AG10803 (cell line): ENCODE results near the gene PADI1.
"Not testable (repeated sequence)": the region's sequence is repeated elsewhere in the genome, so short reads cannot be mapped to it uniquely, and the experiment has no call there.

ENCODE experiments used
- DNase-seq: peaks from one replicate; pipeline ENCODE4 v3.0.0; 2010; ENCODE audit warnings: low read depth
- H3K4me3 ChIP-seq: 2 replicates; pipeline ENCODE4 v1.5.1; 2011; ENCODE audit warnings: mild to moderate bottlenecking, low read length, control low read depth
- TF ChIP-seq, protein P1 (sequence below): conservative IDR thresholded peaks from 2 replicates; pipeline ENCODE4 v1.5.1; 2011; ENCODE audit warnings: mild to moderate bottlenecking, low read length, control low read depth, inconsistent platforms

PADI1 gene

DNA sequence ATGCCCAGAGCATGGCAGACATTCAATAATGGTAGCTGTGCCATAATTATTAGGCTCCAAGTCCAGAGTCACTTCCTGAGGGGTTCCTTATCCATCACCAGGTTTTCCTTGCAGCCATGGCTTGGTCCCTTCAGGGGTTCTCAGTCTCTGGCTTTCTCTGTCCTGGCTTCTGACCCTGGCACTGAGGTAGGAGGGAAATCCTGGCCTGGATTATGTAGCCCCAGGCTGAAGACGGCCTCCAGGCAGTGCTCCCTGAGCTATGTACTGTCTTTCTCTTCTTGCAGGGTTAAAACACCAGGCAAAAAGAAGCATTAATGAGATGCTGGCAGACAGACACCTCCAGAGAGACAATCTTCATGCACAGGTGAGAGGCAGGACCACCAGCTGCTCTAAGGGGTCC, 34.5 kb downstream of the PADI1 start:
- TF ChIP-seq, protein P1, sequence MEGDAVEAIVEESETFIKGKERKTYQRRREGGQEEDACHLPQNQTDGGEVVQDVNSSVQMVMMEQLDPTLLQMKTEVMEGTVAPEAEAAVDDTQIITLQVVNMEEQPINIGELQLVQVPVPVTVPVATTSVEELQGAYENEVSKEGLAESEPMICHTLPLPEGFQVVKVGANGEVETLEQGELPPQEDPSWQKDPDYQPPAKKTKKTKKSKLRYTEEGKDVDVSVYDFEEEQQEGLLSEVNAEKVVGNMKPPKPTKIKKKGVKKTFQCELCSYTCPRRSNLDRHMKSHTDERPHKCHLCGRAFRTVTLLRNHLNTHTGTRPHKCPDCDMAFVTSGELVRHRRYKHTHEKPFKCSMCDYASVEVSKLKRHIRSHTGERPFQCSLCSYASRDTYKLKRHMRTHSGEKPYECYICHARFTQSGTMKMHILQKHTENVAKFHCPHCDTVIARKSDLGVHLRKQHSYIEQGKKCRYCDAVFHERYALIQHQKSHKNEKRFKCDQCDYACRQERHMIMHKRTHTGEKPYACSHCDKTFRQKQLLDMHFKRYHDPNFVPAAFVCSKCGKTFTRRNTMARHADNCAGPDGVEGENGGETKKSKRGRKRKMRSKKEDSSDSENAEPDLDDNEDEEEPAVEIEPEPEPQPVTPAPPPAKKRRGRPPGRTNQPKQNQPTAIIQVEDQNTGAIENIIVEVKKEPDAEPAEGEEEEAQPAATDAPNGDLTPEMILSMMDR: no peak
- peak; percentile 94 for DNase-seq
- no peak overlapping the region for H3K4me3 ChIP-seq

DNA sequence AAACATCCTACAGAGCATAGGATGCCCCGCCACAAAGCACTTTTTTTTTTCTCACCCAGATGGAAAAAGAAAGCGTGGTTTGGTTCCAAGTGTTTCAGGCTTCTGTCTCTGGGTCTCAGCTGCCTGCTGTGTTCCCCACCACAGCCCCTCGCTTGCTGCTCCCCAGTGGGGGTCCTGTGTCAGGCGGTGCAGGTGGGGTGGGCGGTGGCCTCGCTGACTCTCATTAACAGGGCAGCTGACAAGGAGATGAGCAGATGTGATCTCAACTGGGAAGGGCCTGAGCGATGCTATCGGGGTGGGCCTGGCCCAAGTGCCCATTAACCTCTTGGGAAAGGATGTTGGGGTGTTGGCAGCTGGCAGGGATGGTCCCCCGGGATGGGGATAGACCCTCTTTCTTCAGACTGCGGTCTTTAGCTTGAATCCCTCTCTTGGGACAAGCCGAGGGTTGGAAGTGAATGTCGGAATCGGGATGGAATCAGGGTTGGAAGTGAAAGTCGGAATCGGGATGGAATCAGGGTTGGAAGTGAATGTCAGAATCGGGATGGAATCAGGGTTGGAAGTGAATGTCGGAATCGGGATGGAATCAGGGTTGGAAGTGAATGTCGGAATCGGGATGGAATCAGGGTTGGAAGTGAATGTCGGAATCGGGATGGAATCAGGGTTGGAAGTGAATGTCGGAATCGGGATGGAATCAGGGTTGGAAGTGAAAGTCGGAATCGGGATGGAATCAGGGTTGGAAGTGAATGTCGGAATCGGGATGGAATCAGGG, 36.3 kb downstream of the PADI1 start:
- H3K4me3 ChIP-seq, DNase-seq: not testable (repeated sequence)

DNA sequence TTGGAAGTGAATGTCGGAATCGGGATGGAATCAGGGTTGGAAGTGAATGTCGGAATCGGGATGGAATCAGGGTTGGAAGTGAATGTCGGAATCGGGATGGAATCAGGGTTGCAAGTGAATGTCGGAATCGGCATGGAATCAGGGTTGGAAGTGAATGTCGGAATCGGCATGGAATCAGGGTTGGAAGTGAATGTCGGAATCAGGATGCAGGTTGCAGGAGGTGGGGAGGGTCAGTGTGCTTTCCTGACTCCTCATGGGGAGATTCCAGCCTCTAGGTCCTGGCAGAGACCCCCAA, 36.8 kb downstream of the PADI1 start:
- not testable (repeated sequence) for DNase-seq, H3K4me3 ChIP-seq

DNA sequence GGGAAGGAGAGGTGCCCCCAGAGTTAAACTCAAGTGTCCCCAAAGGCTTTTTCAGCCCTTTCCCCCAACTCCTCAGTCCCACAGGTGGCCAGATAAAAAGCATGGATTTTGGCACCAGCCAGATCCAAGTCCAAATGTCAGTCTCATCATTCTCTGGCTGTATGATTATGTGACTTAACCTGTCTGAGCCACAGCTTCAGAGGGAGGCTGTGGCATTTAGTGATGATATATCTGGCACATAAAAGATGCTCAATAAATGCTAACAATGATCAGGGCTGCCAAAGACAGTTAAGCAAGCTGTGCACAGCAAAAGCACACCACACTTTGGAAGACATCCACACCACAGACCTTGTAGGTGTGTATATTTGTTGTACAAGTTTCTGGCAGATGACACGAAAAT, 38.3 kb downstream of the PADI1 start:
- peak; percentile 20 for DNase-seq

DNA sequence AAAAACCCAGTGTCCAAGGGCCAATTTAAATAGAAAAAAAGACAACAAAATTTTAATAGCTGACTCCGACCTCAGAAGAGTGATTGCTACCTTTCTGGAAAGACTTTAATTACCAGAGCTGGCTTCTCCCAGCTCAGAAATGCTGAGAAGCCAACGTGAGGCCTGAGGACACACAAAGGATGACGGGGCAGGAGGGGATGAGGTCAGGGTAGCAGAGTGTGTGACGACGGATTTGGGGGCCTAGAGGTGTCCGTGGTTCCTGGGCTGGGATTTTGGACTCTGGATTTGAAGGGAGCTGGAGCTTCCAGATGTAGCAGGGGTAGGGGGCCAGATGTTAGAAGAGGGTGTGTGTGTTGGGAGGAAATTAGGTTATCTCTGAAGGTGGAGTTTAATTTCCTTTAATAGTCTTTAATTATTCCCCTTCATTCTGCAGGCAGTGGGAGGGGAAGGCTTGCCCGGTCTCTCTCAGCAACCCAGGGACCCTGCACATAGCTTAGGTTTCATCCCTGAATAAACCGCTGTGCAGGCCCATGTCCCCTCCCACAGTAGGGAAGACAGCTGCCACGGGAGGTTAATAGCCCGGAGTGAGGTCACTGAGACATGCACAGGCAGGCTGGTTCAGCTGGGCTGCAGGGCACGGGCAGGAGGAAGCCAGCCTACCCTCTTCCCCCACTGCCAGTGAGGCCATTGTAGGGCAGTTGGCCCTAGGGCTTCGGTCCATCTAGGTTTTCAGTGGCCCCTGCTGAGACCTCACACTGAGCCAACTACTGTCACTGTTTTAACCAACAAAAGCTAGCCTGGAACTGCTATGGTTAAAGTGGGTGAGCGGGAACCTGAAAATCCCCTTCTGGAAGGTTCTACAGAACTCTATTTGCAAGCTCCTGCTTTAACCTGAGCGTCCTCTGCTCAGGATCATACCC, 40.2 kb downstream of the PADI1 start:
- no peak for DNase-seq
- no peak overlapping the region for H3K4me3 ChIP-seq
- TF ChIP-seq, protein P1: no peak

More for the DNA sequence above, 38.3 kb downstream of the PADI1 start:
- no peak overlapping the region for H3K4me3 ChIP-seq
- TF ChIP-seq, protein P1: no peak

DNA sequence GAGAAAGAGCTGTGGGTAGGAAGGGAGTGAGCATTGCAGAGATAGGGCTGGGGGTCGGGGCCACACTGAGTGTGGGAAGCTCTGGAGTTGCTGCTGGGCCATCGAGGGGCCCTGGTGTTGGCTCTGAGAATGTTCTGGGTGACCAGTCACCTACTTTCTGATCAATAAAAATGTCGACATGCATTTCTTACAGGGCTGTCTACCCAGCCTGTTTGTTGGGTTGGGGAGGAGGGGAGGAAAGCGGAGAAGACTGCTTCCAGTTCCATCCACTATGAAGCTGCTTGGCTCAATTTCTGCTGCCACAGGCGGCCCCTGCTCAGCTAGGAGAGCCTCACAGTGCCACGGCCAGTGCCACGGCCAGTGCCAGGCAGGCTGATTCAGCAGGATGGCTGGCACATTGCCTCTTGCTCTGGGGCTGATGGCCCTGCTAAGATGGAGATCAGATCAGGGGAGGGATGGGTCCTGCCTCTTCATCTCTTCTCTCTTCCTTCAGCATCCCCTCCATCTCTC, 40.9 kb downstream of the PADI1 start:
- H3K4me3 ChIP-seq: no peak overlapping the region
- TF ChIP-seq, protein P1: no peak
- no peak for DNase-seq

DNA sequence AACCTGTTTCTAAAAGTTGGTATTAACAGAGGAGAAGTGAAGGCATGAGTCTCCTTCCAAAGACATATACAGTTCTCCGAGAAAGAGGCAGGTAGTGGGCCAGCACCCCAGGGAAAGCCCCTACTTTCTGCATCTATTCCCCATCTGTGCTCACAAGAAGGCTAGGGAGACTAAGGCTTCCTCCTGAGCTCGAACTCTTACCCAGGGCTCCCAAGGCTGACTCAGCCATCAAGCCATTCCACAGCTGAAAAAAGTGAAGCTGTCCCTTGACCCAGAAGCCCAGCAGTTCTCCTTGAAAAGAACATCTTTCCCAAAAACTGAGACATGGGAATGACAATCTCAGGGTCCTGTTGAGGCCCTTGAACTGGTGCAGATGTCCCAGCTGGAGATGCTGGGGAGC, 42.0 kb downstream of the PADI1 start:
- H3K4me3 ChIP-seq: no peak overlapping the region
- DNase-seq: no peak
- TF ChIP-seq, protein P1: no peak

DNA sequence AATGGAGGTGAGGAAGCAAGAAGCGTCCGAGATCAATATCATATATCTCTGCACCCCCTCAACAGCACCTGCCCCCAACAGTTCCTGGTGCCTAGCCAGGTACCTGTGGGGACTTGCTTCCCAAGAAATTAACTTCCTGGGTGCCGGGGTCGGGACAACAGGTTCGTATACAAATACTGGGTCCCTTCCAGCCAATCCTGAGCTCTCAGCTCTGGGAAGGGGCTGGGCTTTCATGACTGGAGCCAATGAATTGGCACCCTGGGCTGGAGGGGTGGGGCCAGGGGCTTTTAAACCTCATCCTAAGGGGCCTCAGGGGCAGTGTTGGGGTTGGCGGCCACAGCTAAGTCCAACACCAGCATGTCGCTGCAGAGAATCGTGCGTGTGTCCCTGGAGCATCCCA, 43.9 kb downstream of the PADI1 start, which contains the start of gene PADI3:
Gene PADI3, plus strand, starts transcription at position 318 of the 400 bp plus-strand sequence. Its CDS starts 40 bp downstream, at position 358.
- TF ChIP-seq, protein P1: no peak
- no peak for DNase-seq
- no peak within 1 kb of the TSS for H3K4me3 ChIP-seq
